GM23338 (cell line): ENCODE measurements around the gene BIRC3. TPM values are rescaled to one million over a fixed set of nuclear protein-coding genes. Genes with fewer than 3 reads are reported as not detected.

ENCODE experiments used
- ATAC-seq: fragments of 200-7000 bp; cut with Tn5 transposase; 3 replicates; pipeline ENCODE4 v1.9.1; 2020
- DNase-seq: peaks from one replicate; pipeline ENCODE4 v3.0.0-alpha.2; 2015; ENCODE audit warnings: low spot score
- H2AFZ ChIP-seq: fragments of 200-600 bp; sonication (generic); 2 replicates; pipeline ENCODE4 v1.8.0; 2016; ENCODE audit warnings: antibody characterized with exemption, mild to moderate bottlenecking, moderate library complexity
- H3F3A ChIP-seq: fragments of 200-600 bp; sonication (generic); replicated peaks from 2 replicates; pipeline ENCODE4 v1.8.0; 2017; ENCODE audit warnings: antibody characterized with exemption, mixed run types, low read depth
- H3K27ac ChIP-seq: fragments of 200-600 bp; sonication (generic); 2 replicates; pipeline ENCODE4 v1.6.1; 2016; ENCODE audit warnings: low read depth
- H3K27me3 ChIP-seq: fragments of 200-600 bp; sonication (generic); 2 replicates; pipeline ENCODE4 v1.8.0; 2016; ENCODE audit warnings: mild to moderate bottlenecking, mixed run types, moderate library complexity; ENCODE audit not compliant: insufficient read depth
- H3K36me3 ChIP-seq: fragments of 200-600 bp; sonication (generic); 2 replicates; pipeline ENCODE4 v1.8.0; 2016; ENCODE audit warnings: mild to moderate bottlenecking; ENCODE audit not compliant: insufficient read depth
- H3K4me1 ChIP-seq: fragments of 200-600 bp; sonication (generic); 2 replicates; pipeline ENCODE4 v1.8.0; 2016; ENCODE audit warnings: mild to moderate bottlenecking, moderate library complexity; ENCODE audit not compliant: insufficient read depth
- H3K4me2 ChIP-seq: fragments of 200-600 bp; sonication (generic); 2 replicates; pipeline ENCODE4 v1.7.1; 2017; ENCODE audit warnings: mixed run types
- H3K4me3 ChIP-seq: fragments of 200-600 bp; sonication (generic); 2 replicates; pipeline ENCODE4 v1.6.1; 2016; ENCODE audit warnings: mixed run types
- H3K79me2 ChIP-seq: fragments of 200-600 bp; sonication (generic); replicated peaks from 2 replicates; pipeline ENCODE4 v1.8.0; 2017; ENCODE audit warnings: mild to moderate bottlenecking; ENCODE audit not compliant: insufficient read depth
- H3K9me2 ChIP-seq: fragments of 200-600 bp; sonication (generic); 2 replicates; pipeline ENCODE4 v1.8.0; 2017; ENCODE audit not compliant: insufficient read depth
- H4K20me1 ChIP-seq: fragments of 200-600 bp; sonication (generic); replicated peaks from 2 replicates; pipeline ENCODE4 v1.8.0; 2017; ENCODE audit warnings: mild to moderate bottlenecking; ENCODE audit not compliant: insufficient read depth
- H3K27ac Mint-ChIP-seq: 2 replicates; pipeline ENCODE4 v1.8.0; 2020; ENCODE audit warnings: inconsistent platforms, mild to moderate bottlenecking, moderate library complexity, mixed read lengths
- H3K27me3 Mint-ChIP-seq: 3 replicates; pipeline ENCODE4 v1.8.0; 2022; ENCODE audit warnings: low read depth, mild to moderate bottlenecking, moderate library complexity, mixed read lengths, inconsistent platforms; ENCODE audit not compliant: insufficient read depth, poor library complexity
- H3K36me3 Mint-ChIP-seq: 3 replicates; pipeline ENCODE4 v1.8.0; 2021; ENCODE audit warnings: low read depth, mild to moderate bottlenecking, inconsistent platforms, moderate library complexity, mixed read lengths
- H3K4me1 Mint-ChIP-seq: 3 replicates; pipeline ENCODE4 v1.8.0; 2020; ENCODE audit warnings: mild to moderate bottlenecking, inconsistent platforms, mixed read lengths
- H3K4me3 Mint-ChIP-seq: 3 replicates; pipeline ENCODE4 v1.8.0; 2021; ENCODE audit warnings: moderate library complexity, mild to moderate bottlenecking, inconsistent platforms, mixed read lengths
- H3K9me3 Mint-ChIP-seq: 3 replicates; pipeline ENCODE4 v1.8.0; 2020; ENCODE audit warnings: moderate library complexity, mild to moderate bottlenecking, inconsistent platforms, mixed read lengths
- CTCF ChIP-seq, 2 experiments: fragments of 200-600 bp in 1 of 2; sonication (generic) in 1 of 2; conservative IDR thresholded peaks; 2 replicates each; pipeline versions ENCODE4 v1.5.1 to v1.6.1; 2016 to 2017; ENCODE audit warnings: antibody characterized with exemption in 2 of 2, low read depth in 2 of 2, mild to moderate bottlenecking in 2 of 2, moderate library complexity in 1 of 2
- EZH2 ChIP-seq: fragments of 200-600 bp; sonication (generic); IDR thresholded peaks from one replicate; pipeline ENCODE4 v1.8.0; 2017; ENCODE audit warnings: antibody characterized with exemption, mild to moderate bottlenecking, low read depth; ENCODE audit not compliant: unreplicated experiment
- EZH2phosphoT487 ChIP-seq: fragments of 200-600 bp; sonication (generic); IDR thresholded peaks from one replicate; pipeline ENCODE4 v1.8.1; 2018; ENCODE audit warnings: antibody characterized with exemption; ENCODE audit not compliant: unreplicated experiment
- JUNB ChIP-seq: IDR thresholded peaks from one replicate; pipeline ENCODE4 v1.6.1; 2016; ENCODE audit warnings: antibody characterized with exemption; ENCODE audit not compliant: unreplicated experiment
- NANOG ChIP-seq: IDR thresholded peaks from 2 replicates; pipeline ENCODE4 v1.6.1; 2016; ENCODE audit warnings: antibody characterized with exemption, borderline replicate concordance
- POLR2AphosphoS5 ChIP-seq: IDR thresholded peaks from 2 replicates; pipeline ENCODE4 v1.6.1; 2016; ENCODE audit warnings: antibody characterized with exemption, low read depth
- STAT1 ChIP-seq: IDR thresholded peaks from one replicate; pipeline ENCODE4 v1.6.1; 2016; ENCODE audit warnings: antibody characterized with exemption; ENCODE audit not compliant: unreplicated experiment
- ZNF114 ChIP-seq: fragments of 250-450 bp; sonication (Bioruptor Pico); IDR thresholded peaks from 2 replicates; pipeline ENCODE4 v1.5.0; 2020; ENCODE audit warnings: mild to moderate bottlenecking, moderate library complexity
- ZNF462 ChIP-seq: fragments of 250-450 bp; sonication (Bioruptor Pico); IDR thresholded peaks from 2 replicates; pipeline ENCODE4 v1.5.0; 2020; ENCODE audit warnings: mild to moderate bottlenecking, moderate library complexity
- polyA plus RNA-seq: library from polyadenylated mRNA; unstranded; fragments of >200 nt; fragmentation: Nextera tagmentation; extraction: Ambion mirVana; gene quantifications from 2 replicates; pipeline ENCODE4 v1.2.1, GENCODE V29; 2016
- total RNA-seq: library from RNA; depleted of rRNA; stranded (reverse); fragments of >200 nt; shearing (Covaris generic); gene quantifications from 2 replicates; pipeline ENCODE4 v1.2.3, GENCODE V29; 2014

The BIRC3 gene
- total and polyA plus RNA-seq, 2 experiments from 2014 or later: 0.03 TPM; not detected in 1

GRCh38 chr11:102288725-102289083, 28.6 kb upstream of the BIRC3 start (continued):
- no peak for TF ChIP-seq ZNF462 (CRISPR knock-in tag)

GRCh38 chr11:102289592-102289991, 27.7 kb upstream of the BIRC3 start:
- ATAC-seq (no peak), DNase-seq (no peak)
- no peaks in the 10 kb centered on the region for H3F3A ChIP-seq
- H3K36me3 Mint-ChIP-seq: no peaks in the 10 kb centered on the region
- H3K4me1 ChIP-seq: no peaks in the 10 kb centered on the region; the same call in 1 of the 2 replicates
- H3K4me2 ChIP-seq: no peak overlapping the region
- H3K4me3 Mint-ChIP-seq: no peak overlapping the region
- no peak overlapping the region for H3K4me3 ChIP-seq
- no peaks in the 10 kb centered on the region for H4K20me1 ChIP-seq
- H3K27me3 Mint-ChIP-seq: no peaks in the 10 kb centered on the region
- H3K9me3 Mint-ChIP-seq: no peaks in the 10 kb centered on the region
- peaks cover 16% of the 10 kb centered on the region for H3K4me1 Mint-ChIP-seq
- no peak overlapping the region for H3K27ac Mint-ChIP-seq
- no peaks in the 10 kb centered on the region for H3K27me3 ChIP-seq
- no peaks in the 10 kb centered on the region for H3K9me2 ChIP-seq
- no peaks in the 10 kb centered on the region for H3K36me3 ChIP-seq
- no peaks in the 10 kb centered on the region for H3K79me2 ChIP-seq
- peak overlapping the region; percentile 83; the same call in 1 of the 2 replicates for H2AFZ ChIP-seq
- H3K27ac ChIP-seq: no peak overlapping the region
- TF ChIP-seq POLR2AphosphoS5: no peak
- TF ChIP-seq JUNB: no peak
- TF ChIP-seq NANOG: no peak
- no peak for TF ChIP-seq EZH2phosphoT487
- no peak for TF ChIP-seq ZNF114 (CRISPR knock-in tag)
- TF ChIP-seq EZH2: no peak
- no peak for TF ChIP-seq ZNF462 (CRISPR knock-in tag)
- TF ChIP-seq STAT1: no peak
- no peak for TF ChIP-seq CTCF (conservative IDR thresholded peaks at IDR 0.05; ENCODE audit: low read depth in 2 of 2)
